Measurements from ENCODE around the gene MDGA2. TPM values are rescaled to one million over a fixed set of nuclear protein-coding genes. Genes with fewer than 3 reads are reported as not detected.
A peak's percentile ranks its signal among the peaks of the same experiment; 100 is the strongest.

The MDGA2 gene
- total and polyA plus RNA-seq, 12 donors: 0.05 to 0.15 TPM; not detected in 10

DNA sequence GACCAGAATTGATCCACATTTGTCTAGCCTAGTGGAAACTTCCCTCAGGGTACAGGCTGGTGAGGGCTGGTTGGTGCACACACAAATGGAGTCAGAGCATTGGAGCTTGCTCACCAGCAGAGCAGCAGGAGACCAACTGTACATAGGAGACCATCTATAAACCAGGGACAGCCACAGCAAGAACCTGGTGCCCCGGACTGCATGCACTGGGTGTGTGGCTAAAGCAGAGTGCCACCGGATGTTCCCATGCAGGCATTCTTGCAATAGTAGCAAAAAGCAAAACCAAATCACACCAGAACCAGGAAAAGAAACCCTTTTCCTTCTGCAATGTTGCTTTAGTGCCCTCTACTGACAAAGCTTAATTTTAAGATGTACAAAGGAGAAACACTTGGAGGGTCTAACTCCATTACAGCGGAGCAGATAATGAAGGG is 136.4 kb downstream of the MDGA2 start:
- ATAC-seq (no peak), DNase-seq (no peak)
- Histone ChIP-seq H3K27ac (no peak overlapping the region), H3K4me1 (no peaks in the 10 kb centered on the region), H3K4me3 (no peak overlapping the region), H3K36me3 (no peaks in the 10 kb centered on the region), H3K27me3 (peaks cover 0 to 4% (median 0%) of the 10 kb centered on the region in 7 donors), H3K9me3 (no peaks in the 10 kb centered on the region)
- TF ChIP-seq, protein P1, sequence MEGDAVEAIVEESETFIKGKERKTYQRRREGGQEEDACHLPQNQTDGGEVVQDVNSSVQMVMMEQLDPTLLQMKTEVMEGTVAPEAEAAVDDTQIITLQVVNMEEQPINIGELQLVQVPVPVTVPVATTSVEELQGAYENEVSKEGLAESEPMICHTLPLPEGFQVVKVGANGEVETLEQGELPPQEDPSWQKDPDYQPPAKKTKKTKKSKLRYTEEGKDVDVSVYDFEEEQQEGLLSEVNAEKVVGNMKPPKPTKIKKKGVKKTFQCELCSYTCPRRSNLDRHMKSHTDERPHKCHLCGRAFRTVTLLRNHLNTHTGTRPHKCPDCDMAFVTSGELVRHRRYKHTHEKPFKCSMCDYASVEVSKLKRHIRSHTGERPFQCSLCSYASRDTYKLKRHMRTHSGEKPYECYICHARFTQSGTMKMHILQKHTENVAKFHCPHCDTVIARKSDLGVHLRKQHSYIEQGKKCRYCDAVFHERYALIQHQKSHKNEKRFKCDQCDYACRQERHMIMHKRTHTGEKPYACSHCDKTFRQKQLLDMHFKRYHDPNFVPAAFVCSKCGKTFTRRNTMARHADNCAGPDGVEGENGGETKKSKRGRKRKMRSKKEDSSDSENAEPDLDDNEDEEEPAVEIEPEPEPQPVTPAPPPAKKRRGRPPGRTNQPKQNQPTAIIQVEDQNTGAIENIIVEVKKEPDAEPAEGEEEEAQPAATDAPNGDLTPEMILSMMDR (IDR thresholded peaks at IDR 0.05): peak in 7 of 9 donors; percentile 16 to 72 (median 29)
- intact Hi-C loops (cut with DNase I): loop anchor here in 1 of 10 donors (10.0 kb wide), 1 partner anchor 94 kb away; no protein-coding TSS in a partner anchor
- 40 to 47% methylated on average over 3 of the region's 3 CpGs for WGBS, 2 donors

GRCh38 chr14:47536341-47536740 is 139.1 kb downstream of the MDGA2 start:
- no peaks in the 10 kb centered on the region for H3K36me3 ChIP-seq
- no peak for ATAC-seq
- DNase-seq: no peak
- TF ChIP-seq, protein P1 (IDR thresholded peaks at IDR 0.05): no peak
- no peaks in the 10 kb centered on the region for H3K9me3 ChIP-seq
- no peak overlapping the region for H3K27ac ChIP-seq
- H3K4me3 ChIP-seq: no peak overlapping the region
- intact Hi-C loops (cut with DNase I): loop anchor here in 1 of 10 donors (10.0 kb wide), 1 partner anchor 92 kb away; no protein-coding TSS in a partner anchor
- H3K27me3 ChIP-seq: no peaks in the 10 kb centered on the region
- 67% methylated on average over 2 of the region's 2 CpGs for WGBS, 2 donors
- no peaks in the 10 kb centered on the region for H3K4me1 ChIP-seq

- intact Hi-C loops (cut with DNase I): no loop called here
- ATAC-seq (no peak), DNase-seq (no peak)
- H3K36me3 ChIP-seq: no peaks in the 10 kb centered on the region
- no peak overlapping the region for H3K27ac ChIP-seq
- H3K27me3 ChIP-seq: no peaks in the 10 kb centered on the region
- TF ChIP-seq, protein P1 (IDR thresholded peaks at IDR 0.05): no peak
- 68 to 75% methylated on average over 3 of the region's 3 CpGs for WGBS, 2 donors
- H3K4me1 ChIP-seq: no peaks in the 10 kb centered on the region
- peaks cover 0 to 12% (median 0%) of the 10 kb centered on the region in 11 donors for H3K9me3 ChIP-seq
- no peak overlapping the region for H3K4me3 ChIP-seq
Observed at GRCh38 chr14:47526591-47527244, 148.7 kb downstream of the MDGA2 start.

GRCh38 chr14:47524524-47524923 is 150.9 kb downstream of the MDGA2 start:
- intact Hi-C loops (cut with DNase I): no loop called here
- Histone ChIP-seq H3K27ac (no peak overlapping the region), H3K4me3 (no peak overlapping the region), H3K9me3 (peaks cover 0 to under 1% (median 0%) of the 10 kb centered on the region in 11 donors), H3K36me3 (no peaks in the 10 kb centered on the region), H3K4me1 (no peaks in the 10 kb centered on the region), H3K27me3 (no peaks in the 10 kb centered on the region)
- TF ChIP-seq, protein P1 (IDR thresholded peaks at IDR 0.05): no peak
- DNase-seq (no peak), ATAC-seq (no peak)
- WGBS, 2 donors: 81 to 85% methylated on average over 4 of the region's 4 CpGs
